ENCODE results near the gene SERP2. TPM values are rescaled to one million over a fixed set of nuclear protein-coding genes. Genes with fewer than 3 reads are reported as not detected.

Gene SERP2
- total and polyA plus RNA-seq, 10 of the 15 experiments (the other 5 are each of a cell fraction or from before 2014, with no cell fraction given) = not detected

DNA sequence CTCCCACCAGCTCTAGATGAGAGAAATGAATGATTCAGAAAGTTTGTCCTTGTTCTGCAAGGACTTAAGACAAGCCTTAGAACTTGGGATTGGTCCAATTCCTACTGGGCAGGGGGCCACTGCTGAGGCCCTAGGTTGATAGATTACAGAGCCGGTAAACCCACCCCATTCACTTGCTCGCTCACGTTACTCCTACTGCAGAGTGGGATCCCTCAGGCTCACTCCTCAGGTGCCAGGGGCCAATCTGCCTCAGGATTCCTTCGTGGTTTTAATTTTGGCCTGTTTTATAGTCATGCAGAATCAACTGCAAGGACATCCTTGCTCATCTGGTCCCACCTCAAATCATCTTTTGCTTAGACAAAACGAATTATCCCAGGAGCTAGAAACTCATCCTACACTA, 59.0 kb downstream of the SERP2 start:
- BruUV-seq (replicated peaks) = no TSS peak
- FAIRE-seq = no peak

More for the DNA sequence above, 59.0 kb downstream of the SERP2 start:
- ChIA-PET CTCF (interaction anchor here (0.6 to 1.1 kb wide), 3 partner anchors 9 to 650 kb away, joined by 3 to 4 read pairs (median 4); no protein-coding TSS in a partner anchor), POLR2A (no interaction called here), SMC1A (ENCODE audit: uncharacterized antibody, unreplicated experiment) (interaction anchor here (1.6 kb wide), 1 partner anchor 15 kb away, joined by 4 read pairs; no protein-coding TSS in a partner anchor), RAD21 (ENCODE audit: unreplicated experiment) (no interaction called here)
- in situ Hi-C loops (cut with MboI) = no loop called here
- peaks cover 5% of the 10 kb centered on the region for H3K4me1 ChIP-seq (ENCODE audit: control insufficient read depth, insufficient read depth, low read length)
- intact Hi-C loops (cut with micrococcal nuclease; ENCODE audit: unreplicated experiment) = no loop called here
- no peak overlapping the region for H3K9ac ChIP-seq (ENCODE audit: control insufficient read depth, insufficient read depth, low read length)
- H2AFZ ChIP-seq (ENCODE audit: control insufficient read depth, low read depth, low read length) = no peak overlapping the region
- no peaks in the 10 kb centered on the region for H4K20me1 ChIP-seq (ENCODE audit: control insufficient read depth, insufficient read depth)
- TF ChIP-seq, protein P1, sequence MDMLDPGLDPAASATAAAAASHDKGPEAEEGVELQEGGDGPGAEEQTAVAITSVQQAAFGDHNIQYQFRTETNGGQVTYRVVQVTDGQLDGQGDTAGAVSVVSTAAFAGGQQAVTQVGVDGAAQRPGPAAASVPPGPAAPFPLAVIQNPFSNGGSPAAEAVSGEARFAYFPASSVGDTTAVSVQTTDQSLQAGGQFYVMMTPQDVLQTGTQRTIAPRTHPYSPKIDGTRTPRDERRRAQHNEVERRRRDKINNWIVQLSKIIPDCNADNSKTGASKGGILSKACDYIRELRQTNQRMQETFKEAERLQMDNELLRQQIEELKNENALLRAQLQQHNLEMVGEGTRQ (IDR thresholded peaks at IDR 0.05; ENCODE audit: borderline replicate concordance, low read depth, low read length) = no peak
- TF ChIP-seq TBL1XR1 (IDR thresholded peaks at IDR 0.05; ENCODE audit: low read depth, low read length) = no peak
- no peak for TF ChIP-seq MTA2 (IDR thresholded peaks at IDR 0.05; ENCODE audit: low read depth)
- TF ChIP-seq SMAD5 (IDR thresholded peaks at IDR 0.05; ENCODE audit: low read depth) = no peak
- no peak for TF ChIP-seq NR2F1 (conservative IDR thresholded peaks at IDR 0.05)
- no peak for TF ChIP-seq RBBP5 (conservative IDR thresholded peaks at IDR 0.05)
- TF ChIP-seq CHD1 (IDR thresholded peaks at IDR 0.05; ENCODE audit: low read depth, low read length) = no peak
- no peak for TF ChIP-seq CHD2 (IDR thresholded peaks at IDR 0.05; ENCODE audit: borderline replicate concordance, low read depth, low read length)
- TF ChIP-seq NBN (IDR thresholded peaks at IDR 0.05) = no peak
- TF ChIP-seq HDGF (IDR thresholded peaks at IDR 0.05) = no peak
- no peak for TF ChIP-seq TCF7 (IDR thresholded peaks at IDR 0.05; ENCODE audit: borderline replicate concordance)
- TF ChIP-seq NR2C2 (IDR thresholded peaks at IDR 0.05; ENCODE audit: borderline replicate concordance, control insufficient read depth, insufficient read length, low read depth) = no peak
- H3K79me2 ChIP-seq (ENCODE audit: control insufficient read depth, insufficient read depth, low read length) = no peaks in the 10 kb centered on the region
- WGBS (ENCODE audit: insufficient coverage, insufficient replicate concordance, low lambda C conversion rate, missing lambda C conversion rate) = 38% methylated on average over 5 of the region's 5 CpGs
- DNase-seq (ENCODE audit: low read depth, low spot score) (no peak), ATAC-seq (no peak)
- no peak overlapping the region for H3K27ac ChIP-seq (ENCODE audit: control insufficient read depth, insufficient read depth)
- no peaks in the 10 kb centered on the region for H3K9me3 ChIP-seq (replicated peaks; ENCODE audit: control insufficient read depth, insufficient read depth, low read length)
- H3K4me2 ChIP-seq (ENCODE audit: control insufficient read depth, insufficient read depth) = no peak overlapping the region
- H3K4me3 ChIP-seq = no peak overlapping the region
- H3K27me3 ChIP-seq (replicated peaks in 1 of 2; ENCODE audit: control insufficient read depth in 2 of 2, insufficient read depth in 2 of 2, low read length in 1 of 2) = peaks cover 5 to 15% of the 10 kb centered on the region in 2 experiments
- H3K36me3 ChIP-seq (ENCODE audit: control insufficient read depth in 2 of 2, insufficient read depth in 2 of 2, low read length in 1 of 2) = no peaks in the 10 kb centered on the region

Measured in GM12878 (cell line).